ENCODE results near the gene DACH1. TPM values are rescaled to one million over a fixed set of nuclear protein-coding genes. Genes with fewer than 3 reads are reported as not detected.

DACH1 gene
- total RNA-seq, 1 experiment from 2014 or later, result not detected

- intact Hi-C loops (cut with micrococcal nuclease), result no loop called here
- Histone ChIP-seq H3K4me3 (replicated peaks in 1 of 2; ENCODE audit: low read depth in 1 of 2, low read length in 2 of 2) (no peak overlapping the region), H3K27me3 (ENCODE audit: insufficient read depth, low read length) (no peaks in the 10 kb centered on the region), H3K27ac (ENCODE audit: low read depth, low read length) (no peak overlapping the region), H3K9me3 (ENCODE audit: control insufficient read depth in 1 of 2, insufficient read depth in 1 of 2, low read depth in 1 of 2, low read length in 2 of 2) (no peaks in the 10 kb centered on the region), H3K9ac (ENCODE audit: low read length) (no peak overlapping the region), H3K4me1 (ENCODE audit: control insufficient read depth in 1 of 2, insufficient read depth in 2 of 2, low read length in 2 of 2) (no peaks in the 10 kb centered on the region), H3K79me2 (ENCODE audit: insufficient read depth, low read length) (no peaks in the 10 kb centered on the region), H3K4me2 (ENCODE audit: low read length) (no peak overlapping the region), H4K20me1 (ENCODE audit: insufficient read depth) (no peaks in the 10 kb centered on the region), H3K36me3 (ENCODE audit: control insufficient read depth in 1 of 2, insufficient read depth in 2 of 2, low read length in 2 of 2) (no peaks in the 10 kb centered on the region), H3K9me2 (ENCODE audit: insufficient read depth) (no peaks in the 10 kb centered on the region), H2AFZ (ENCODE audit: low read depth, low read length, poor library complexity, severe bottlenecking) (no peak overlapping the region)
- no TSS peak for BruUV-seq (replicated peaks)
- RAD21 ChIA-PET (ENCODE audit: low non-redundant PET in 1 of 2, low total read pairs in 2 of 2, uncharacterized antibody in 2 of 2, unreplicated experiment in 2 of 2), result no interaction called here
- CTCF ChIA-PET, result no interaction called here
- DNase-seq (ENCODE audit: low read depth, low spot score), result no peak
- no peak for ATAC-seq
- no peak for TF ChIP-seq EZH2 (IDR thresholded peaks at IDR 0.05)
- no peak for TF ChIP-seq ZFX (IDR thresholded peaks at IDR 0.05)
- POLR2A ChIA-PET, result no interaction called here
Measured at GRCh38 chr13:71817335-71817734, 49.7 kb downstream of the DACH1 start.

- DNase-seq (ENCODE audit: low read depth, low spot score) (no peak), ATAC-seq (no peak)
- Histone ChIP-seq H2AFZ (ENCODE audit: low read depth, low read length, poor library complexity, severe bottlenecking) (no peak overlapping the region), H3K9ac (ENCODE audit: low read length) (no peak overlapping the region), H4K20me1 (ENCODE audit: insufficient read depth) (no peaks in the 10 kb centered on the region), H3K36me3 (ENCODE audit: control insufficient read depth in 1 of 2, insufficient read depth in 2 of 2, low read length in 2 of 2) (no peaks in the 10 kb centered on the region), H3K4me2 (ENCODE audit: low read length) (no peak overlapping the region), H3K27ac (ENCODE audit: low read depth, low read length) (no peak overlapping the region), H3K4me3 (replicated peaks in 1 of 2; ENCODE audit: low read depth in 1 of 2, low read length in 2 of 2) (no peak overlapping the region), H3K4me1 (ENCODE audit: control insufficient read depth in 1 of 2, insufficient read depth in 2 of 2, low read length in 2 of 2) (no peaks in the 10 kb centered on the region), H3K9me3 (ENCODE audit: control insufficient read depth in 1 of 2, insufficient read depth in 1 of 2, low read depth in 1 of 2, low read length in 2 of 2) (no peaks in the 10 kb centered on the region), H3K27me3 (ENCODE audit: insufficient read depth, low read length) (no peaks in the 10 kb centered on the region), H3K79me2 (ENCODE audit: insufficient read depth, low read length) (no peaks in the 10 kb centered on the region), H3K9me2 (ENCODE audit: insufficient read depth) (no peaks in the 10 kb centered on the region)
- BruUV-seq (replicated peaks), result no TSS peak
- TF ChIP-seq YY1 (IDR thresholded peaks at IDR 0.05; ENCODE audit: extremely low read depth, insufficient replicate concordance, low read depth, low read length), result no peak
- ChIA-PET CTCF (no interaction called here), RAD21 (ENCODE audit: low non-redundant PET in 1 of 2, low total read pairs in 2 of 2, uncharacterized antibody in 2 of 2, unreplicated experiment in 2 of 2) (no interaction called here), POLR2A (interaction anchor here (0.6 kb wide), 1 partner anchor 16 kb away, joined by 3 read pairs; no protein-coding TSS in a partner anchor)
- intact Hi-C loops (cut with micrococcal nuclease), result no loop called here
Measured at GRCh38 chr13:71814806-71815360, 52.1 kb downstream of the DACH1 start.

GRCh38 chr13:71813187-71813586, 53.8 kb downstream of the DACH1 start:
- intact Hi-C loops (cut with micrococcal nuclease), result no loop called here
- no peak for DNase-seq (ENCODE audit: low read depth, low spot score)
- no peaks in the 10 kb centered on the region for H4K20me1 ChIP-seq (ENCODE audit: insufficient read depth)
- TF ChIP-seq SRF (IDR thresholded peaks at IDR 0.05; ENCODE audit: low read depth) (no peak), YY1 (IDR thresholded peaks at IDR 0.05; ENCODE audit: extremely low read depth, insufficient replicate concordance, low read depth, low read length) (no peak), CBX3 (IDR thresholded peaks at IDR 0.05; ENCODE audit: low read depth) (no peak), FOSL1 (IDR thresholded peaks at IDR 0.05; ENCODE audit: low read depth) (no peak), ZFX (IDR thresholded peaks at IDR 0.05) (no peak), POLR2A (IDR thresholded peaks at IDR 0.05; ENCODE audit: borderline replicate concordance, extremely low read depth, insufficient read depth, insufficient read length) (no peak), JUND (IDR thresholded peaks at IDR 0.05) (no peak), EGR1 (IDR thresholded peaks at IDR 0.05; ENCODE audit: low read depth) (no peak), ZNF274 (IDR thresholded peaks at IDR 0.05; ENCODE audit: low read depth, low read length) (no peak), RAD21 (IDR thresholded peaks at IDR 0.05; ENCODE audit: low read depth) (no peak)
- TF ChIP-seq, protein P1, sequence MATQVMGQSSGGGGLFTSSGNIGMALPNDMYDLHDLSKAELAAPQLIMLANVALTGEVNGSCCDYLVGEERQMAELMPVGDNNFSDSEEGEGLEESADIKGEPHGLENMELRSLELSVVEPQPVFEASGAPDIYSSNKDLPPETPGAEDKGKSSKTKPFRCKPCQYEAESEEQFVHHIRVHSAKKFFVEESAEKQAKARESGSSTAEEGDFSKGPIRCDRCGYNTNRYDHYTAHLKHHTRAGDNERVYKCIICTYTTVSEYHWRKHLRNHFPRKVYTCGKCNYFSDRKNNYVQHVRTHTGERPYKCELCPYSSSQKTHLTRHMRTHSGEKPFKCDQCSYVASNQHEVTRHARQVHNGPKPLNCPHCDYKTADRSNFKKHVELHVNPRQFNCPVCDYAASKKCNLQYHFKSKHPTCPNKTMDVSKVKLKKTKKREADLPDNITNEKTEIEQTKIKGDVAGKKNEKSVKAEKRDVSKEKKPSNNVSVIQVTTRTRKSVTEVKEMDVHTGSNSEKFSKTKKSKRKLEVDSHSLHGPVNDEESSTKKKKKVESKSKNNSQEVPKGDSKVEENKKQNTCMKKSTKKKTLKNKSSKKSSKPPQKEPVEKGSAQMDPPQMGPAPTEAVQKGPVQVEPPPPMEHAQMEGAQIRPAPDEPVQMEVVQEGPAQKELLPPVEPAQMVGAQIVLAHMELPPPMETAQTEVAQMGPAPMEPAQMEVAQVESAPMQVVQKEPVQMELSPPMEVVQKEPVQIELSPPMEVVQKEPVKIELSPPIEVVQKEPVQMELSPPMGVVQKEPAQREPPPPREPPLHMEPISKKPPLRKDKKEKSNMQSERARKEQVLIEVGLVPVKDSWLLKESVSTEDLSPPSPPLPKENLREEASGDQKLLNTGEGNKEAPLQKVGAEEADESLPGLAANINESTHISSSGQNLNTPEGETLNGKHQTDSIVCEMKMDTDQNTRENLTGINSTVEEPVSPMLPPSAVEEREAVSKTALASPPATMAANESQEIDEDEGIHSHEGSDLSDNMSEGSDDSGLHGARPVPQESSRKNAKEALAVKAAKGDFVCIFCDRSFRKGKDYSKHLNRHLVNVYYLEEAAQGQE (IDR thresholded peaks at IDR 0.05; ENCODE audit: low read depth), result no peak

More at GRCh38 chr13:71813187-71813586, 53.8 kb downstream of the DACH1 start:
- Histone ChIP-seq H3K9me2 (ENCODE audit: insufficient read depth) (no peaks in the 10 kb centered on the region), H3K9ac (ENCODE audit: low read length) (no peak overlapping the region), H3K36me3 (ENCODE audit: control insufficient read depth in 1 of 2, insufficient read depth in 2 of 2, low read length in 2 of 2) (no peaks in the 10 kb centered on the region), H3K4me2 (ENCODE audit: low read length) (no peak overlapping the region), H3K79me2 (ENCODE audit: insufficient read depth, low read length) (no peaks in the 10 kb centered on the region), H2AFZ (ENCODE audit: low read depth, low read length, poor library complexity, severe bottlenecking) (no peak overlapping the region), H3K27me3 (ENCODE audit: insufficient read depth, low read length) (no peaks in the 10 kb centered on the region), H3K9me3 (ENCODE audit: control insufficient read depth in 1 of 2, insufficient read depth in 1 of 2, low read depth in 1 of 2, low read length in 2 of 2) (no peaks in the 10 kb centered on the region), H3K4me1 (ENCODE audit: control insufficient read depth in 1 of 2, insufficient read depth in 2 of 2, low read length in 2 of 2) (no peaks in the 10 kb centered on the region), H3K27ac (ENCODE audit: low read depth, low read length) (no peak overlapping the region), H3K4me3 (replicated peaks in 1 of 2; ENCODE audit: low read depth in 1 of 2, low read length in 2 of 2) (no peak overlapping the region)
- BruUV-seq (replicated peaks), result no TSS peak
- ChIA-PET CTCF (no interaction called here), RAD21 (ENCODE audit: low non-redundant PET in 1 of 2, low total read pairs in 2 of 2, uncharacterized antibody in 2 of 2, unreplicated experiment in 2 of 2) (no interaction called here), POLR2A (no interaction called here)
- no peak for ATAC-seq

Measured in HCT116 (cell line).